Glutamatergic neuron (in vitro differentiated cells): ENCODE results near the gene TERB1. TPM values are rescaled to one million over a fixed set of nuclear protein-coding genes. Genes with fewer than 3 reads are reported as not detected.

ENCODE experiments used
- DNase-seq: peaks from one replicate; pipeline ENCODE4 v3.0.0; 2022
- H3K27ac Mint-ChIP-seq: one replicate; pipeline ENCODE4 v1.8.0; 2020; ENCODE audit warnings: mild to moderate bottlenecking, mixed read lengths, inconsistent platforms; ENCODE audit not compliant: unreplicated experiment
- H3K27me3 Mint-ChIP-seq: one replicate; pipeline ENCODE4 v1.8.0; 2020; ENCODE audit warnings: mild to moderate bottlenecking, moderate library complexity, mixed read lengths, inconsistent platforms; ENCODE audit not compliant: unreplicated experiment
- H3K36me3 Mint-ChIP-seq: one replicate; pipeline ENCODE4 v1.8.0; 2020; ENCODE audit warnings: mild to moderate bottlenecking, mixed read lengths, inconsistent platforms; ENCODE audit not compliant: unreplicated experiment
- H3K4me1 Mint-ChIP-seq: one replicate; pipeline ENCODE4 v1.8.0; 2020; ENCODE audit warnings: mild to moderate bottlenecking, low read depth, mixed read lengths, inconsistent platforms; ENCODE audit not compliant: unreplicated experiment
- H3K4me3 Mint-ChIP-seq: one replicate; pipeline ENCODE4 v1.8.0; 2020; ENCODE audit warnings: mild to moderate bottlenecking, mixed read lengths, inconsistent platforms; ENCODE audit not compliant: unreplicated experiment
- H3K9me3 Mint-ChIP-seq: one replicate; pipeline ENCODE4 v1.8.0; 2020; ENCODE audit warnings: mild to moderate bottlenecking, moderate library complexity, mixed read lengths, inconsistent platforms; ENCODE audit not compliant: unreplicated experiment
- CTCF ChIP-seq: fragments of 200-600 bp; sonication (generic); IDR thresholded peaks from one replicate; pipeline ENCODE4 v1.5.0; 2021; ENCODE audit not compliant: partially characterized antibody, unreplicated experiment
- total RNA-seq: library from RNA; stranded (reverse); fragmentation: NEBNext Ultra II Directional; extraction: Animal tissue kit (Norgen Biotek cat#: 25700); gene quantifications from one replicate; pipeline ENCODE4 v1.2.1, GENCODE V29; 2021; ENCODE audit not compliant: unreplicated experiment

Gene TERB1
- total RNA-seq, 1 donor from 2014 or later, result 0.39 TPM

- peaks cover 4% of the 10 kb centered on the region for H3K36me3 Mint-ChIP-seq
- H3K4me1 Mint-ChIP-seq, result peaks cover 2% of the 10 kb centered on the region
- H3K27ac Mint-ChIP-seq, result no peak overlapping the region
- DNase-seq, result no peak
- peaks cover 8% of the 10 kb centered on the region for H3K9me3 Mint-ChIP-seq
- peaks cover 10% of the 10 kb centered on the region for H3K27me3 Mint-ChIP-seq
- no peak overlapping the region for H3K4me3 Mint-ChIP-seq
- no peak for TF ChIP-seq CTCF
Observed at GRCh38 chr16:66713076-66713475, 88.3 kb downstream of the TERB1 start.

- TF ChIP-seq CTCF, result no peak
- Mint-ChIP-seq H3K27ac (no peak overlapping the region), H3K4me3 (no peak overlapping the region), H3K27me3 (peaks cover 10% of the 10 kb centered on the region), H3K4me1 (peaks cover 3% of the 10 kb centered on the region), H3K9me3 (peaks cover 8% of the 10 kb centered on the region), H3K36me3 (peaks cover 4% of the 10 kb centered on the region)
- DNase-seq, result no peak
Observed at GRCh38 chr16:66712512-66712911, 88.9 kb downstream of the TERB1 start.

- H3K27me3 Mint-ChIP-seq, result peaks cover 10% of the 10 kb centered on the region
- H3K4me1 Mint-ChIP-seq, result peaks cover 3% of the 10 kb centered on the region
- H3K9me3 Mint-ChIP-seq, result peaks cover 5% of the 10 kb centered on the region
- H3K27ac Mint-ChIP-seq, result no peak overlapping the region
- H3K4me3 Mint-ChIP-seq, result no peak overlapping the region
- no peak for DNase-seq
- TF ChIP-seq CTCF, result no peak
- peaks cover 4% of the 10 kb centered on the region for H3K36me3 Mint-ChIP-seq
Observed at GRCh38 chr16:66711581-66711980, 89.8 kb downstream of the TERB1 start.

- no peaks in the 10 kb centered on the region for H3K36me3 Mint-ChIP-seq
- H3K4me1 Mint-ChIP-seq, result peaks cover 3% of the 10 kb centered on the region
Observed at GRCh38 chr16:66706506-66706880, 94.9 kb downstream of the TERB1 start.

More at GRCh38 chr16:66706506-66706880, 94.9 kb downstream of the TERB1 start:
- Mint-ChIP-seq H3K27ac (no peak overlapping the region), H3K9me3 (no peaks in the 10 kb centered on the region), H3K27me3 (peaks cover 1% of the 10 kb centered on the region), H3K4me3 (no peak overlapping the region)
- no peak for DNase-seq
- TF ChIP-seq CTCF, result no peak
